Measurements from ENCODE around the gene PFDN4. TPM values are rescaled to one million over a fixed set of nuclear protein-coding genes. Genes with fewer than 3 reads are reported as not detected.

Gene PFDN4
- total RNA-seq, 4 donors from 2014 or later = 4.6 to 73.5 (median 28.5) TPM

DNA sequence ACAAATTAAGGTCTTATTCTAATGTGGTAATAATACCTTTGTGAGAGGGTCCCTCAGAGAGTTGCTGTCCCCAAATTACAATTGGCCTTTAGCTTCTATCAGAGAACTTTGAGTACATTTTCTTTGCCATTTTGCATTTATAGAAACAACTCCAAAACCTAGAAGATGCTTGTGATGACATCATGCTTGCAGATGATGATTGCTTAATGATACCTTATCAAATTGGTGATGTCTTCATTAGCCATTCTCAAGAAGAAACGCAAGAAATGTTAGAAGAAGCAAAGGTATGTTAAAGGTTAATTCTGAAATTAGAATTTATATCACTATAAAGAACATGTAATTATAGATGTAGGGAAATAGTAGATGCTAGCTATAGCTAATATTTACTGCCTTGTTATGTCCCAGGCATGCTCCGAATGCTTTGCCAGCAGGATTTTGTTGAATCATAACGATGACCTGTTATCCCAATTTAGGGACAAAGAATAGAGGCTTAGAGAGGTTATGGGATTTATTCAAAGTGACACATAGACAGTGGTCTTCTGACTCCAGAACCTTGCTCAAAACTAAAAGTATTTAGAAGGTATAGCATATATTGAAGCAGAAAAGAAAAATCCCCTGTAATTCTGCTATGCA is 7.4 kb downstream of the PFDN4 start:
- 89 to 92% methylated on average over 2 to 3 of the region's 3 CpGs for WGBS, 2 donors (ENCODE audit: low coverage in 1 of 2)
- Histone ChIP-seq H3K4me3 (no peak overlapping the region), H3K4me1 (peaks cover 0 to 2% (median 0%) of the 10 kb centered on the region in 4 donors), H3K9me3 (no peaks in the 10 kb centered on the region), H3K27me3 (no peaks in the 10 kb centered on the region), H3K27ac (no peak overlapping the region), H3K36me3 (peaks cover 0 to 14% (median 2%) of the 10 kb centered on the region in 4 donors)
- intact Hi-C loops (cut with DNase I; ENCODE audit: low total_unique reads) = no loop called here
- TF ChIP-seq EP300 (IDR thresholded peaks at IDR 0.05; ENCODE audit: low read depth) (no peak), POLR2AphosphoS5 (IDR thresholded peaks at IDR 0.05) (no peak), POLR2A (IDR thresholded peaks at IDR 0.05) (no peak)
- TF ChIP-seq, protein P1, sequence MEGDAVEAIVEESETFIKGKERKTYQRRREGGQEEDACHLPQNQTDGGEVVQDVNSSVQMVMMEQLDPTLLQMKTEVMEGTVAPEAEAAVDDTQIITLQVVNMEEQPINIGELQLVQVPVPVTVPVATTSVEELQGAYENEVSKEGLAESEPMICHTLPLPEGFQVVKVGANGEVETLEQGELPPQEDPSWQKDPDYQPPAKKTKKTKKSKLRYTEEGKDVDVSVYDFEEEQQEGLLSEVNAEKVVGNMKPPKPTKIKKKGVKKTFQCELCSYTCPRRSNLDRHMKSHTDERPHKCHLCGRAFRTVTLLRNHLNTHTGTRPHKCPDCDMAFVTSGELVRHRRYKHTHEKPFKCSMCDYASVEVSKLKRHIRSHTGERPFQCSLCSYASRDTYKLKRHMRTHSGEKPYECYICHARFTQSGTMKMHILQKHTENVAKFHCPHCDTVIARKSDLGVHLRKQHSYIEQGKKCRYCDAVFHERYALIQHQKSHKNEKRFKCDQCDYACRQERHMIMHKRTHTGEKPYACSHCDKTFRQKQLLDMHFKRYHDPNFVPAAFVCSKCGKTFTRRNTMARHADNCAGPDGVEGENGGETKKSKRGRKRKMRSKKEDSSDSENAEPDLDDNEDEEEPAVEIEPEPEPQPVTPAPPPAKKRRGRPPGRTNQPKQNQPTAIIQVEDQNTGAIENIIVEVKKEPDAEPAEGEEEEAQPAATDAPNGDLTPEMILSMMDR (IDR thresholded peaks at IDR 0.05) = no peak
- DNase-seq = no peak
- in situ Hi-C loops (cut with MboI; ENCODE audit: low pct_ligation_motif_present in 1 of 4, low pct_unique_long_range_greater_than_20kb in 1 of 4, low sequenced_read_pairs in 3 of 4) = loop anchor here in 2 of 4 donors (25.0 kb wide), 1 partner anchor 653 kb away; no protein-coding TSS in a partner anchor

DNA sequence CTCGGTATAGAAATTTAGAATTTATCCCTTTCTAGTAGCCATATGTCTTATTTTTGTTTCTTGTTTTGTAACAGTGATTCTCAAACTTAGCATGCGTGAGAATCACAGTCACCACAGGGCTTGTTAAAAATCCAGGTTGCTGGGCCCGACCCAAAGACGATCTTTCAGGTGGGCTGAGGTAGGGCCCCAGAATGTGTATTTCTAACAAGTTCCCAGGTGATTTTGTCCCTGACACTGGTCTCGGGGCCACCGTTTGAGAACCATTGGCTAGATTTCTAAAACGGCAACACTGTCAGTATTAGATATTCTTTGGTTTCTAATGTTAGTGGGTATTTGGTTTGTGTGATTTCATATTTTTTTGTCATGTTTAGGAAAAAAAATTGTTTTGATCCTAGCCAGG is 9.9 kb downstream of the PFDN4 start:
- Histone ChIP-seq H3K4me1 (no peaks in the 10 kb centered on the region), H3K4me3 (no peak overlapping the region), H3K9me3 (no peaks in the 10 kb centered on the region), H3K27ac (no peak overlapping the region), H3K27me3 (no peaks in the 10 kb centered on the region), H3K36me3 (peaks cover 0 to 14% (median 2%) of the 10 kb centered on the region in 4 donors)
- WGBS, 2 donors (ENCODE audit: low coverage in 1 of 2) = 89% methylated on average over 4 to 7 of the region's 7 CpGs
- TF ChIP-seq EP300 (IDR thresholded peaks at IDR 0.05; ENCODE audit: low read depth) (no peak), POLR2A (IDR thresholded peaks at IDR 0.05) (no peak), POLR2AphosphoS5 (IDR thresholded peaks at IDR 0.05) (no peak)
- TF ChIP-seq, protein P1 (IDR thresholded peaks at IDR 0.05) = no peak
- intact Hi-C loops (cut with DNase I; ENCODE audit: low total_unique reads) (no loop called here), in situ Hi-C loops (cut with MboI; ENCODE audit: low pct_ligation_motif_present in 1 of 4, low pct_unique_long_range_greater_than_20kb in 1 of 4, low sequenced_read_pairs in 3 of 4) (loop anchor here in 2 of 4 donors (25.0 kb wide), 1 partner anchor 655 kb away; no protein-coding TSS in a partner anchor)
- no peak for DNase-seq

DNA sequence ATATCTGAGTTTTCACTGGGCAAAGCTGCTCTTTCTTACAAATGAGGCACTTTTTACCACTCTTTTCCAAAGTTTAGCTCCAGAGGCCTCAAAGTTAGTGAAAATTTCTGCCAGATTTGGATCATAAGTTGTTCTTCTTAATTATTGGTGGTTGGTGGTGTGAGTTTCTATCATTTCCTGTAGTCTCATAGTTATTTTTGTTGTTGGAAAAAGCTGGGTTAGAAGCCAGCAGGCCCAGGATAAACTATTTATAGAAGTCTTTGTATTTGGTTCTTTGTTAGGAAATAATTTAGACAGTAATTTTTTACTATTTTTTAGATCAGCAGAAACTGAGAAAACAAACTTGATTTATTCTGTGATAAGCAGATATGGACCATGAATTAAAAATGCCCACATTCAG is 10.6 kb downstream of the PFDN4 start:
- TF ChIP-seq, protein P1 (IDR thresholded peaks at IDR 0.05) = no peak
- no peak for DNase-seq
- no peak overlapping the region for H3K27ac ChIP-seq
- H3K9me3 ChIP-seq = no peaks in the 10 kb centered on the region
- no peaks in the 10 kb centered on the region for H3K27me3 ChIP-seq
- intact Hi-C loops (cut with DNase I; ENCODE audit: low total_unique reads) (no loop called here), in situ Hi-C loops (cut with MboI; ENCODE audit: low pct_ligation_motif_present in 1 of 4, low pct_unique_long_range_greater_than_20kb in 1 of 4, low sequenced_read_pairs in 3 of 4) (loop anchor here in 2 of 4 donors (25.0 kb wide), 1 partner anchor 656 kb away; no protein-coding TSS in a partner anchor)
- peaks cover 0 to 14% (median 2%) of the 10 kb centered on the region in 4 donors for H3K36me3 ChIP-seq
- no peak overlapping the region for H3K4me3 ChIP-seq
- H3K4me1 ChIP-seq = no peaks in the 10 kb centered on the region

DNA sequence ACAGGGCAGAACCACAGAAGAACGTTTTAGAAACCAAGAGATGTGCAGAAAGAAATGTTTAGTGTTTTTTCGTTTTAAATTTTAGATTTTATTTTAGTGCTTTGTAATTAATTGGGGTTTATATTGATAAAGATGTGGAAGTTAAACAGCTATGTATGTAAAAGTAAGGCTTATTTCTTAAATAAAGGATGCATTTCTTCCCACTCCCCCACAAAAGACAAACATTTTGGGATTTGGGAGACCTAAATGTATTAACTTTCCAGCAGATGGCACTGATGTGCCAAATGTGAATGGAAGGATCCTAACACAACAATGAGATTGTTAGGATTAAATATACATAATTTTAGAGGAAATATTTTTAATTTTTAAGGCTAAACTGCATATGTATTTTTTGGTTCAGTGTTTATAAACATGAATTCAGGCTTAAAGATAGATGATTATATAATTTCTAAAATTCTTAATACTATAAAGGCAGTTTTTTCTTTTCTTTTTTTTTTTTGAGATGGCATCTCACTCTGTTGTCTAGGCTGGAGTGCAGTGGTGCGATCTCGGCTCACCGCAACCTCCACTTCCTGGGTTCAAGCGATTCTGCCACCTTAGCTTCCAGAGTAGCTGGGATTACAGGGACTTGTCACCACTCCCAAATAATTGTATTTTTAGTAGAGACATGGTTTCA is 12.0 kb downstream of the PFDN4 start:
- intact Hi-C loops (cut with DNase I; ENCODE audit: low total_unique reads) = loop anchor here (5.0 kb wide), 1 partner anchor 427 kb away; no protein-coding TSS in a partner anchor
- TF ChIP-seq POLR2A (IDR thresholded peaks at IDR 0.05) (no peak), EP300 (IDR thresholded peaks at IDR 0.05; ENCODE audit: low read depth) (no peak), POLR2AphosphoS5 (IDR thresholded peaks at IDR 0.05) (no peak)
- TF ChIP-seq, protein P1 (IDR thresholded peaks at IDR 0.05) = peak in 3 of 5 experiments; percentile 31 to 37 (median 37)
- DNase-seq = no peak
- H3K4me3 ChIP-seq = no peak overlapping the region
- no peak overlapping the region for H3K27ac ChIP-seq
- WGBS, 2 donors (ENCODE audit: low coverage in 1 of 2) = 78 to 82% methylated on average over 6 of the region's 6 CpGs
- H3K27me3 ChIP-seq = no peaks in the 10 kb centered on the region
- no peaks in the 10 kb centered on the region for H3K4me1 ChIP-seq
- peaks cover 0 to 13% (median 2%) of the 10 kb centered on the region in 4 donors for H3K36me3 ChIP-seq
- in situ Hi-C loops (cut with MboI; ENCODE audit: low pct_ligation_motif_present in 1 of 4, low pct_unique_long_range_greater_than_20kb in 1 of 4, low sequenced_read_pairs in 3 of 4) = loop anchor here (5.0 to 25.0 kb wide), 4 partner anchors 415 to 658 kb away; no protein-coding TSS in a partner anchor
- no peaks in the 10 kb centered on the region for H3K9me3 ChIP-seq

Measured in transverse colon (tissue), 4 donors.